Large intestine (tissue), 3 donors: ENCODE data around the gene WNT7B. TPM values are rescaled to one million over a fixed set of nuclear protein-coding genes. Genes with fewer than 3 reads are reported as not detected.
A peak's percentile ranks its signal among the peaks of the same experiment; 100 is the strongest.
"Not testable (repeated sequence)": the region's sequence is repeated elsewhere in the genome, so short reads cannot be mapped to it uniquely, and the experiment has no call there.

Experiments
- DNase-seq, 2 donors: peaks; one replicate each; pipeline versions ENCODE4 v3.0.0 to v3.0.0-alpha.2; 2013
- H3K27ac ChIP-seq: one replicate; pipeline ENCODE4 v1.5.1; 2013; ENCODE audit warnings: low read length
- H3K27me3 ChIP-seq: 2 replicates; pipeline ENCODE4 v1.6.1; 2013; ENCODE audit warnings: low read length; ENCODE audit not compliant: control insufficient read depth, insufficient read depth
- H3K36me3 ChIP-seq: 2 replicates; pipeline ENCODE4 v1.6.1; 2013; ENCODE audit warnings: low read length; ENCODE audit not compliant: control insufficient read depth, insufficient read depth
- H3K4me1 ChIP-seq: one replicate; pipeline ENCODE4 v1.6.1; 2013; ENCODE audit warnings: low read length; ENCODE audit not compliant: control insufficient read depth, insufficient read depth
- H3K4me3 ChIP-seq: one replicate; pipeline ENCODE4 v1.5.1; 2013; ENCODE audit warnings: low read length
- H3K9me3 ChIP-seq: one replicate; pipeline ENCODE4 v1.6.1; 2013; ENCODE audit warnings: mild to moderate bottlenecking, low read depth, low read length, moderate library complexity; ENCODE audit not compliant: control insufficient read depth
- WGBS: methylation state at CpG from one replicate; pipeline ENCODE4 v1.1.5; 2013; ENCODE audit warnings: low lambda C conversion rate; ENCODE audit not compliant: insufficient coverage; 5-methylcytosine and 5-hydroxymethylcytosine counted together
- polyA plus RNA-seq: library from polyadenylated mRNA; unstranded; fragments of 120-200 nt; gene quantifications from one replicate; pipeline ENCODE4 v1.2.1, GENCODE V29; 2013

The WNT7B gene
- polyA plus RNA-seq, 1 donor = 0.33 TPM

DNA sequence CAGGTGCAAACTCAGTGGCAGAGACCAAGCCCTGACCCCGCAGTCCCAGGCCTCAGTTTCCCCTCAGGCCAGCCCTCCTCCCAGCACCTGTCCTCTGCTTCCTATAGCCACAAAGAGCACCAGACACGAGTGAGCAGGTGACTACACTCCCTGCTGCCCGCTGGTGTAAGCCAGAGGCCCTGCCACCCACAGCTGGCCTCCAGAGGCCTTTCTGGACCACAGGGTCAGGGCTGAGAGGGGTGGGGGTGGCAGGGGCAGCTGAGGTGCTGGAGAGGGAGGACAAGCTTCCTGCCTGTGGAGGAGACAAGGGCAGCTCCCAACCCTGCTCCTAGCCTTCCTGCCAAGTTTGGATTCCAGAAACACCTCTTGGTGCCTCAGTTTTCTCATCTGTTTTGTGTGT lies 31.3 kb upstream of the WNT7B start:
- Histone ChIP-seq H3K27me3 (no peaks in the 10 kb centered on the region), H3K27ac (peak overlapping the region; percentile 36), H3K9me3 (peaks cover 6% of the 10 kb centered on the region), H3K36me3 (no peaks in the 10 kb centered on the region), H3K4me1 (peaks cover 26% of the 10 kb centered on the region), H3K4me3 (no peak overlapping the region)
- no peak for DNase-seq
- no CpG with 5 or more reads among the region's 3 CpGs for WGBS

DNA sequence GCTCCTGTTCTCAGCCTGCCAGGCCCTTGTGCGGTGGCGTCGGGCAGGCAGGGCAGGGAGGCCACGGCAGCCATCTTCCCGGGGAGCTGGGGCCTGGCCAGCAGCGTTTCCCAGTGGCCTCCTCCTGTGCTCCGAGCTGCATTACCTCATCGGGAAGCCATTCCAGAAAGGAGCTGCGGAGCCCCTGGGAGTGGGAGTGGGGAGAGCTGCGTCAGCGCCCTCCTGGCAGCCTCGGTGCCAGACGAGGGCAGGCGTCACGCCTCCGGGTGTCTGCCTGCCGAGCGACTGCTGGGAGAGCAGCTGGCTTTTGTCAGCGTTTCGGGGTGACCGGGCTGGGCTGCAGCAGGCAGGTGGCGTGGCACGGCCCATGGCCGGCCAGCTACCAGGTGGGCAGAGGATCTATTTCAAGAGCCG lies 30.9 kb upstream of the WNT7B start:
- Histone ChIP-seq H3K36me3 (no peaks in the 10 kb centered on the region), H3K9me3 (peaks cover 6% of the 10 kb centered on the region), H3K4me1 (peaks cover 22% of the 10 kb centered on the region), H3K27me3 (no peaks in the 10 kb centered on the region), H3K27ac (peak overlapping the region; percentile 36), H3K4me3 (no peak overlapping the region)
- DNase-seq = peak; percentile 50 to 61
- no CpG with 5 or more reads among the region's 25 CpGs for WGBS

- H3K27me3 ChIP-seq = no peaks in the 10 kb centered on the region
- no peaks in the 10 kb centered on the region for H3K36me3 ChIP-seq
- peaks cover 6% of the 10 kb centered on the region for H3K9me3 ChIP-seq
- H3K27ac ChIP-seq = peak overlapping the region; percentile 36
- no CpG with 5 or more reads among the region's 36 CpGs for WGBS
- H3K4me3 ChIP-seq = no peak overlapping the region
- peaks cover 15% of the 10 kb centered on the region for H3K4me1 ChIP-seq
- no peak for DNase-seq
These were observed 30.3 kb upstream of the WNT7B start for GRCh38 chr22:46007003-46007847.

DNA sequence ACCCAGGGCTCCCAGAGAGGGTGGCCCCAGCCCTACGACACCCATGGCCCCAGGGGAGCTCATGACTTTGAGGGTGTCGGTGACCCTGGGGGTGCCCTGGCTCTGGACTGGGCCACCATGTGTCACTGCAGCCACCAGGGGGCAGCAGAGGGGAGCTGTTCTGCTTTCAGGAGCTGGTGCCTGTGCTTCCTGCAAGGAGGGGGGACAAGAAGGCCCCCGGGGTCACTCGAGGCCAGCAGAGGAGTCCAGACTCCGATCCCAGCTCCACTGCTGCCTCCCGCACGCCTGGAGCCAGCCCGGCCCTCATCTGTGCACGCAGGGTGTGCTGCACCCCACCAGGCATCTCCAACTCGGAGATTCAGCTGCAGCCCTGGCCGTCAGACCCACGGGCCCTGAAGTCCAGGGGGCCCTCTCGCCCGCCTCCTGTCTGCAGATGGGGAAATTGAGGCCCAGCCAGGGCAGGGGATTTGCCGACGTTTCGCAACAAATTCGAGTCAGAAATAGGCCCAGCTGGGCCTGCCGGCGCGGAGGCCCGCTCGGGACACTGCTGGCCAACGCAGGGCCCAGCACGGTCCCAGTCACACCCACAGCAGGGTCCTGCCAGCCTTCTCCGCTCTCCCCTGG lies 29.5 kb upstream of the WNT7B start:
- H3K4me3 ChIP-seq = no peak overlapping the region
- no peaks in the 10 kb centered on the region for H3K36me3 ChIP-seq
- no peaks in the 10 kb centered on the region for H3K27me3 ChIP-seq
- H3K4me1 ChIP-seq = peaks cover 13% of the 10 kb centered on the region
- WGBS = no CpG with 5 or more reads among the region's 26 CpGs
- H3K9me3 ChIP-seq = peaks cover 6% of the 10 kb centered on the region
- H3K27ac ChIP-seq = no peak overlapping the region
- DNase-seq = peak; percentile 81 to 85

DNA sequence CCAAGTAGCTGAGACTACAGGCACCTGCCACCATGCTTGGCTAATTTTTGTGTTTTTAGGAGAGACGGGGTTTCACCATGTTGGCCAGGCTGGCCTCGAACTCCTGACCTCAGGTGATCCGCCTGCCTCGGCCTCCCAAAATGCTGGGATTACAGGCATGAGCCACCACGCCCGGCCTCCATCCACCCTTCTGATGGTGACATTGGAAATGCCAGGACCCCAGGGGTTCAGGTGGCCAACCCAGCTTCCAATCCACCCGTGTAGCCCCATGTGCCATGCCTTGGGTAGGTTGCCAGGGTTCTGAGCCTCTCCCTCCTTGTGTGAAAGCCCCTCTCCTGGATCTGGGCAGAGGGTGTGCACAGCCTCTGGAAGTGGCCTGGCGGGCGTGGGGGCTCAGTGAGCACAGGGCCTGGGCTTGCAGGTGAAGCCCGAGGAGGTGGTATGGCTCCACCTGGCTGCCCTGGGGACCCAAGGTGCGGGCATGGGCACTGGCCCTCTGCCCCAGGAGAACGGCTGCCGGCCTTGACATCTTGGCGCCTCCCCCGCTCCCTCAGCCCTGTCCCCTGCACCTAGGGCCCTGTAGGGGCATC lies 28.2 kb upstream of the WNT7B start:
- peaks cover 13% of the 10 kb centered on the region for H3K4me1 ChIP-seq
- not testable (repeated sequence) for H3K36me3 ChIP-seq, H3K27me3 ChIP-seq, H3K27ac ChIP-seq, H3K4me3 ChIP-seq, H3K9me3 ChIP-seq, DNase-seq
- WGBS = no CpG with 5 or more reads among the region's 15 CpGs

- DNase-seq = no peak
- H3K4me3 ChIP-seq = no peak overlapping the region
- no peak overlapping the region for H3K27ac ChIP-seq
- peaks cover under 1% of the 10 kb centered on the region for H3K27me3 ChIP-seq
- no CpG with 5 or more reads among the region's 19 CpGs for WGBS
- H3K9me3 ChIP-seq = no peaks in the 10 kb centered on the region
- H3K4me1 ChIP-seq = peaks cover 13% of the 10 kb centered on the region
- no peaks in the 10 kb centered on the region for H3K36me3 ChIP-seq
These were observed 27.3 kb upstream of the WNT7B start for GRCh38 chr22:46004105-46004866.

DNA sequence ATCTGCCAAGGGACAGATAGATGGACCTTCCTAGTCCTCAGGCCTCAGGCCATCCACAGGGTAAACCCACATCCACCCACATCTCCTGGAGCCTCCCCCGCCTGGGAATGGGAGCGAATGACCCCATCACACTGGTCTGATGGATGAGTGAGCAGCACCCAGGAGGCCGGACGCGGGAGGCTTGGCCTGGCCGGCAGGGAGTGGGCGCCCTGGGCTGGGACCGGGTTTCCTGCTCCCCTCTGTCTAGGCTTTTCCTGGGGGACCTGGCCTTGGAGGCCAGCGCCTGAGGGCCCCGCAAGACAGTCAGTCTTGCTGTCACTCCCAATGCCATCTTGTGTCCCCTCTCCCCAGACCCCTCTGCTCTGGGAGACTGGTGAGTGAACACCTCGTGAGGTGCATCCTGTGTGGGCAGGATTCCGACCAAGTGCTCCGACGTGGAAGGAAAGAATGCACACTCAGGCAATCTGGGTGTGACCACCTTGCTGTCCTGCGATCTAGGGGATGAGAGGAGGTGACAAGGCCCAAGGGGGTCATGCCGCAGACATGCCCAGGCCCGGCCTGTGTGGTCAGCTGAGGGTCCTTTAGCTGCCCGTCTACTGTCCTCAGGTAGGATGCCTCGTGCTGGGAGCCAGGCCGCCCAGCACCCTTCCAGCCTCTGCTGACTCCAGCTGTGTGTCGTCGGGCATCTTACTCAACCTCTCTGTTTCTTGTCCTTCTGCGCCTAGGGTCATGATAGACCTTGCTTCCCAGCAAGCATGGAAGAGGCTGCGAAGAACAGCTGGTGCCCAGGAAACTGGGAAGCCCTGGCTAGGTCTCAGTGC lies 26.5 kb upstream of the WNT7B start:
- Histone ChIP-seq H3K4me3 (no peak overlapping the region), H3K36me3 (no peaks in the 10 kb centered on the region), H3K4me1 (peaks cover 13% of the 10 kb centered on the region), H3K9me3 (no peaks in the 10 kb centered on the region), H3K27ac (no peak overlapping the region), H3K27me3 (peaks cover 3% of the 10 kb centered on the region)
- no peak for DNase-seq
- WGBS = no CpG with 5 or more reads among the region's 24 CpGs

- H3K27ac ChIP-seq = no peak overlapping the region
- H3K4me3 ChIP-seq = no peak overlapping the region
- no peaks in the 10 kb centered on the region for H3K36me3 ChIP-seq
- WGBS = no CpG with 5 or more reads among the region's 8 CpGs
- peaks cover 14% of the 10 kb centered on the region for H3K4me1 ChIP-seq
- H3K27me3 ChIP-seq = peaks cover 3% of the 10 kb centered on the region
- no peaks in the 10 kb centered on the region for H3K9me3 ChIP-seq
- DNase-seq = no peak
These were observed 25.9 kb upstream of the WNT7B start for GRCh38 chr22:46002757-46003270.

DNA sequence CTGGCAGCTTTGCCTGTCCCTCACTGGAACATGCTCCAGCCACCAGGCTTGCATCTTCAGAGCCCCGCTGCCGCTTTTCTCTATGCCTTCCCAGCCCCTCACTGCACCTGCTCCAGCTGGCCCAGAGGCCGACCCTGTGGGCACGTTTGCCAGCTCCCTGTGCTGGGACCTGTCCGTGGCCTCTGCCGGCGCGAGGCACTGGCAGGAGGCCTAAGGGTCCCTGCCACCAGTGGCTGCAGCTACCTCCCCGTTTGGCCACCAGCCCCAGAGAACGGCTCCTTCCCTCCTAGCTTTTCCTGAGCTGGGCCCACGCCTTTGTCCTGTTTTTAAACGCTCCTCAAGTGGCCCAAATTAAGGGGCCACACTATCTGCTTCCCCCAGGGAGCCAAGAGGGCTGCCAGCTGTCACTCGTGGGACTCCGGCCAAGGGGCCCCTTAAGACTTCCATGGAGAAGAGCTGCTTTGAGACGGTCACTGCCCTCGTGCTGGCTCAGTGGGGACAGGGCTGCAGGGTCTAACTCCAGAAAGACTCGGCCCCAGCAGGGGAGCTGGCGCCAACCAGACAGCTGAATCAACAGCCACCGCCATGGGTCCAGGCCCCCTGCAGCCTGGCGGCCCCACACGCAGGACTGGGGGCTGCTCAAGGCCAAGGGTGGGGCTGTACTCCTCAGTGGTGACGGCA lies 24.6 kb upstream of the WNT7B start:
- no peaks in the 10 kb centered on the region for H3K36me3 ChIP-seq
- peaks cover 5% of the 10 kb centered on the region for H3K27me3 ChIP-seq
- no CpG with 5 or more reads among the region's 22 CpGs for WGBS
- peaks cover 13% of the 10 kb centered on the region for H3K4me1 ChIP-seq
- H3K9me3 ChIP-seq = no peaks in the 10 kb centered on the region
- H3K27ac ChIP-seq = no peak overlapping the region
- H3K4me3 ChIP-seq = no peak overlapping the region
- DNase-seq = no peak
